GM13976 (cell line): ENCODE data around the gene SCN1B.

Source experiments
- DNase-seq: peaks from one replicate; pipeline ENCODE4 v3.0.0; 2012; ENCODE audit warnings: low spot score
- in situ Hi-C: fragments of 300-500 bp; cut with MboI; formaldehyde crosslinking; loops from one replicate; pipeline ENCODE4 v1.12.0; 2022; ENCODE audit warnings: low sequenced_read_pairs, mixed read lengths, inconsistent platforms; ENCODE audit not compliant: unreplicated experiment
- TF ChIP-seq, protein P1 (sequence below): IDR thresholded peaks from 2 replicates; pipeline ENCODE4 v1.5.1; 2012; ENCODE audit warnings: borderline replicate concordance, mild to moderate bottlenecking; ENCODE audit not compliant: insufficient read depth; ENCODE audit errors: extremely low read depth, missing control alignments, control extremely low read depth

Gene SCN1B

DNA sequence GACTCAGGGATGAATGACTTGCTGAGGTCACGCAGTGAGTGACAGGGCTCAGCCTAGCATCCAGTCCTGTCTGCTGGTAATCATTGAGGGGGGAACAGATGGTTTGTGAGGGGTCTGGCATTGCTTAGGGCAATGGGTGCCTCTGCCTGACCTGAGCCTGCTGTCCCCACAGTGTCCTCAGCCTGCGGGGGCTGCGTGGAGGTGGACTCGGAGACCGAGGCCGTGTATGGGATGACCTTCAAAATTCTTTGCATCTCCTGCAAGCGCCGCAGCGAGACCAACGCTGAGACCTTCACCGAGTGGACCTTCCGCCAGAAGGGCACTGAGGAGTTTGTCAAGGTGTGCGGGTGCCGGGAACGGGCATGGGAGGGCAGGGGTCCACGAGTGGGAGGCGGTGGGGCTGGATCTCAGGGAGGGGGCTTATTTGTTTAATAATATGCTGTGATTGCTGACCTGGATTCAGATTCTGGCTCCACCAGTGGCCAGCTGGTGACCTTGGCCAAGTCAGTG is 2.1 kb downstream of the SCN1B start:
- no peak for DNase-seq
- in situ Hi-C loops, result no loop called here
- TF ChIP-seq, protein P1, sequence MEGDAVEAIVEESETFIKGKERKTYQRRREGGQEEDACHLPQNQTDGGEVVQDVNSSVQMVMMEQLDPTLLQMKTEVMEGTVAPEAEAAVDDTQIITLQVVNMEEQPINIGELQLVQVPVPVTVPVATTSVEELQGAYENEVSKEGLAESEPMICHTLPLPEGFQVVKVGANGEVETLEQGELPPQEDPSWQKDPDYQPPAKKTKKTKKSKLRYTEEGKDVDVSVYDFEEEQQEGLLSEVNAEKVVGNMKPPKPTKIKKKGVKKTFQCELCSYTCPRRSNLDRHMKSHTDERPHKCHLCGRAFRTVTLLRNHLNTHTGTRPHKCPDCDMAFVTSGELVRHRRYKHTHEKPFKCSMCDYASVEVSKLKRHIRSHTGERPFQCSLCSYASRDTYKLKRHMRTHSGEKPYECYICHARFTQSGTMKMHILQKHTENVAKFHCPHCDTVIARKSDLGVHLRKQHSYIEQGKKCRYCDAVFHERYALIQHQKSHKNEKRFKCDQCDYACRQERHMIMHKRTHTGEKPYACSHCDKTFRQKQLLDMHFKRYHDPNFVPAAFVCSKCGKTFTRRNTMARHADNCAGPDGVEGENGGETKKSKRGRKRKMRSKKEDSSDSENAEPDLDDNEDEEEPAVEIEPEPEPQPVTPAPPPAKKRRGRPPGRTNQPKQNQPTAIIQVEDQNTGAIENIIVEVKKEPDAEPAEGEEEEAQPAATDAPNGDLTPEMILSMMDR, result no peak

DNA sequence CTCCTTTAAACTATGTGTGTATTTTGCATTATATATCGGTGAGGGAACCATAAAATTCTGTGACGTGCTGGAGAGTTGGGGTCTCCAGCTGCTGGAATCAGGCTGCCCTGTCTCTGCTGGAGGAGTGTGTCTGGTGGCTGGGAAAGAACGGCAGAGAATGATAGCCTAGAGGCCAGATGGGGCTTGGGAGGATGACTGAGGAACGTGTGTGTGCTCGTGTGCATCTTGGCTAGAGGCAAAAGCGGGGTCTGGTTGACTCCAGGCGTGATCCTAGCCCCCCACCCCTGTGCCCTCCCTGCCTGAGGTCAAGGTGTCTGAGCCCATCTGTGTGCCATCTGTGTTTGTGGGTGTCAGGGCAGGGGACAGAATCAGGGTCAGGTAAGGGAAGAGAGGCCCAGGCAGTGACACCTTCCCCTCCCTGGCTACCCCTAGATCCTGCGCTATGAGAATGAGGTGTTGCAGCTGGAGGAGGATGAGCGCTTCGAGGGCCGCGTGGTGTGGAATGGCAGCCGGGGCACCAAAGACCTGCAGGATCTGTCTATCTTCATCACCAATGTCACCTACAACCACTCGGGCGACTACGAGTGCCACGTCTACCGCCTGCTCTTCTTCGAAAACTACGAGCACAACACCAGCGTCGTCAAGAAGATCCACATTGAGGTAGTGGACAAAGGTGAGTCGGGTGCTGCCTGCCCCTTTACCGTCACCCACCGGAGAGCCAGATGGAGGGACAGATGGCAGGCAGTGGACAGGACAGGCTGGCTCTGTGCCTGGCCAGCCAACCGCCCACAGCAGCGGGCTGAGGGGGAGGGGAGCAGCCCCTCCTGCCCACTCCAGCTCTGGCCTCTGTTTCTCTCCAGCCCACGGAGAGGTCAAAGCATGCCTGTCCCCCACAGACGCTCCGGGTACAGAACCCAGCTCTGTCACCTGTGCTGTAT is 3.1 kb downstream of the SCN1B start:
- in situ Hi-C loops, result no loop called here
- no peak for DNase-seq
- TF ChIP-seq, protein P1, result no peak

DNA sequence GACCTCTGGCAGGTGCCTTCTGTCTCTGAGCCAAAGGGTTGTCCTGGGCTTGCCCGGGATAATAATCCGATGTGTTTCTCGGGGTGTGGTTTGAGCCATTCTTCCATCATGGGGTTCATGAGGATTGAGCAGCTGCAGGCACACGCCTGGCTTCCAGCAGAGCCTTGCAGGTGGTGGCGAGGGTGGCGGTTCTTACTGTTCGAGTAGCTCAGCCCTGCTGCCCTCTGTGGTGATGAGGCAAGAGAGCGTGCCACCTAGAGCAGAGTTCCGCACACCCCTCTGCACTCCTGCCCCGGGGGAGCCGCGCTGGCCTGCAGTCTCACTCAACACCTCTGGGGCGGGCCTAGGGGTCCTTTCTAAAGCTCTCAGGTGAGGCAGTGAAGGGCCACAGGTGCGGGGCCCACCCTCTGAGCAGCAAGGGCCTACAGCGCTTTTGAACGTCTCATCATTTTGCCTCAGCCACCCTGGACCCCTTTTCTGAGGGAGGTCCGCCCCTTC is 3.8 kb downstream of the SCN1B start:
- no peak for DNase-seq
- in situ Hi-C loops, result no loop called here
- TF ChIP-seq, protein P1, result no peak

DNA sequence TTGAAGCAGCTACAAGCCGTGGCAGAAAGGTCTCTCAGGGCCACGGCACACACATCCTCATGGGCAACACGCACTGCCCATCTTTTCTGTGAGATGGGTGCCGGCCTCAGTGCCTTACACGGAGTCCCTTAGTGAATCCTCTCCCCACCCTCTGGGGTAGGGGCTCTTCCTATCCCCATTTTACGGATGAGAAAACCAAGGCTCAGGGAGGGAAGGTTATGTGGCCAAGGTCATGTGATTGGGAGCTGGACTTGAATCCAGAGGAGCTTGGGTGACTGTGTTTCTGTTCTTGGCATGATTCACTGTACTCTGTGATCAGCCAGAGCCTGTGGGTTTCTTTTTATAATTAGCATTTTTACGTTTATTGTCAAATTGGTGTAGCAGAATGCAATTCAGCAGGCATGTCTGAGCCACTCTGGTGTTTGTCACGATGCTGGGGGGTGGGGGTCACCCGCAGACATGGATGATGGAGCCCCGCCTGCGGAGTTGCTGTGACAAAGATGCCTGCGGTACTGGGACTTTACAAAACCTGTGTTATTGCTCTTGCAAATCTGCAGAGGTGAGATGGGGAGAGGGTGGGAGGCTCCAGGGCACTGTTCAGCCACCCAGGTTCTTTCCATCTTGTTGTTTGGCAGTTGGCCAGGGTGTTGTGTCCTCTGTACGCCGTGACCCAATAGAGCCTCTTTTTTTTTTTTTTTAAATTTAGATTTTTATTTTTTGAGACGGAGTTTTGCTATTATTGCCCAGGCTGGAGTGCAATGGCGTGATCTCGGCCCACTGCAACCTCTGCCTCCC is 4.5 kb downstream of the SCN1B start:
- in situ Hi-C loops, result no loop called here
- DNase-seq, result no peak
- TF ChIP-seq, protein P1, result no peak

DNA sequence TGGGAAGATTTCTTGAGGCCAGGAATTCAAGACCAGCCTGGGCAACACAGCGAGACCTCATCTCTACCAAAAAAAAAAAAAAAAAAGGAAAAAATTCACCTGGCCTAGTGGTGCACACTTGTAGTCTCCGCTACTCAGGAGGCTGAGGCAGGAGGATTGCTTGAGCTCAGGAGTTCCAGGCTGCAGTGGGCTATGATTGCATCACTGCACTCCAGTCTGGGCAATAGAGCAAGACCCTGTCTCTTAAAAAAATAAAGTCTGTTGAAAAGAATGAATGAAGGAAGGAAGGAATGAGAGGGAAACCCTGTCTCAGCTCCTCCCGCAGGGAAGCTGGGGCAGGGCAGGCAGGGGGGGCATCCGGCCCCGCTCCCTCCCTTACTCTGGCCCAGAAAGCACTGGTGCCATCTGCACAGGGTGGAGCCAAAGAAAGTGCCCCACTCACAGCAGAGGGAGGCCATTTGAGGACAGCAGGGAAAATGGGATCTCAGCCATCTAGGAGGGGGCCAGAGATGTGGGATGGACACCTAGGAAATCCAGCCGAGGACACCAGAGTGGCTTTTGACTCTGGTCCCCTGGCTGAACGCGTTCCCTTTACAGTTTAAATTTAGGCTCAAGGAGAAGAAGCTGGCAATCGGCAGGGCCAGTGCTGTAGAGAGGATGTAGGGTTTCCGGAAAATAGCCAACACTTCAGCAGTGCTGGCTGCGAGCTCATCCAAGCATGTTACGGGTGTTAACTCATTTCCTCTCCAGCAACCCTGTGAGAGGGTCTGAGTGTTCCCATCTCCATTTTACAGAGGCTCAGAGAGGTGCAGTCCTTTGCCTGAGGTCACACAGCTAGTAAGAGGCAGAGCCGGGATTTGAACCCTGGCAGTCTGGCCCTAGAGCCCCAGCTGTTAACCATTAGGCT is 7.7 kb downstream of the SCN1B start:
- TF ChIP-seq, protein P1, result no peak
- in situ Hi-C loops, result no loop called here
- no peak for DNase-seq
